Ectodermal cell (in vitro differentiated cells): ENCODE measurements around the gene PIEZO1.

Experiments used
- H3K27ac ChIP-seq: 2 replicates; pipeline ENCODE4 v1.7.0; 2013; ENCODE audit warnings: mild to moderate bottlenecking, low read depth, low read length; ENCODE audit not compliant: insufficient read depth, poor library complexity, severe bottlenecking
- H3K27me3 ChIP-seq: 2 replicates; pipeline ENCODE4 v1.7.0; 2013; ENCODE audit warnings: mild to moderate bottlenecking, low read length; ENCODE audit not compliant: insufficient read depth, control insufficient read depth, poor library complexity, severe bottlenecking
- H3K36me3 ChIP-seq: one replicate; pipeline ENCODE4 v1.7.0; 2013; ENCODE audit warnings: low read length; ENCODE audit not compliant: control insufficient read depth, insufficient read depth
- H3K4me1 ChIP-seq: one replicate; pipeline ENCODE4 v1.7.0; 2013; ENCODE audit warnings: low read length; ENCODE audit not compliant: control insufficient read depth, insufficient read depth
- H3K4me3 ChIP-seq: 2 replicates; pipeline ENCODE4 v1.7.0; 2013; ENCODE audit warnings: low read depth, low read length, control low read depth; ENCODE audit not compliant: insufficient read depth
- H3K9me3 ChIP-seq: 2 replicates; pipeline ENCODE4 v1.7.0; 2013; ENCODE audit warnings: mild to moderate bottlenecking, low read length, moderate library complexity; ENCODE audit not compliant: control insufficient read depth
- WGBS, 2 experiments: methylation state at CpG; one replicate each; pipeline ENCODE4 v1.1.7; 2013; ENCODE audit warnings: missing lambda C conversion rate in 2 of 2; 5-methylcytosine and 5-hydroxymethylcytosine counted together

The PIEZO1 gene

GRCh38 chr16:88718178-88718577 is 66.8 kb downstream of the PIEZO1 start:
- H3K4me1 ChIP-seq, result no peaks in the 10 kb centered on the region
- no peaks in the 10 kb centered on the region for H3K9me3 ChIP-seq
- no peak overlapping the region for H3K4me3 ChIP-seq
- WGBS, 2 experiments, result 93 to 95% methylated on average over 11 of the region's 11 CpGs
- no peak overlapping the region for H3K27ac ChIP-seq
- peaks cover 12% of the 10 kb centered on the region for H3K36me3 ChIP-seq
- H3K27me3 ChIP-seq, result no peaks in the 10 kb centered on the region

GRCh38 chr16:88716601-88717001 is 68.4 kb downstream of the PIEZO1 start:
- 95 to 97% methylated on average over 21 of the region's 21 CpGs for WGBS, 2 experiments
- H3K27me3 ChIP-seq, result no peaks in the 10 kb centered on the region
- no peak overlapping the region for H3K4me3 ChIP-seq
- peaks cover 12% of the 10 kb centered on the region for H3K36me3 ChIP-seq
- H3K4me1 ChIP-seq, result no peaks in the 10 kb centered on the region
- H3K27ac ChIP-seq, result no peak overlapping the region
- H3K9me3 ChIP-seq, result no peaks in the 10 kb centered on the region

- Histone ChIP-seq H3K9me3 (no peaks in the 10 kb centered on the region), H3K4me1 (no peaks in the 10 kb centered on the region), H3K36me3 (peaks cover 12% of the 10 kb centered on the region)
Observed at GRCh38 chr16:88716201-88716600, 68.8 kb downstream of the PIEZO1 start.

GRCh38 chr16:88715312-88716190 is 69.5 kb downstream of the PIEZO1 start:
- no peak overlapping the region for H3K27ac ChIP-seq
- no peaks in the 10 kb centered on the region for H3K9me3 ChIP-seq
- WGBS, 2 experiments, result 94 to 95% methylated on average over 56 to 57 of the region's 57 CpGs
- H3K36me3 ChIP-seq, result peaks cover 12% of the 10 kb centered on the region
- no peak overlapping the region for H3K4me3 ChIP-seq
- no peaks in the 10 kb centered on the region for H3K27me3 ChIP-seq
- no peaks in the 10 kb centered on the region for H3K4me1 ChIP-seq

More at GRCh38 chr16:88716201-88716600, 68.8 kb downstream of the PIEZO1 start:
- Histone ChIP-seq H3K27ac (no peak overlapping the region), H3K4me3 (no peak overlapping the region), H3K27me3 (no peaks in the 10 kb centered on the region)
- WGBS, 2 experiments, result 95 to 97% methylated on average over 15 of the region's 15 CpGs

GRCh38 chr16:88714420-88715302 is 70.4 kb downstream of the PIEZO1 start:
- WGBS, 2 experiments, result 93 to 94% methylated on average over 41 of the region's 42 CpGs
- H3K36me3 ChIP-seq, result peaks cover 12% of the 10 kb centered on the region
- H3K9me3 ChIP-seq, result no peaks in the 10 kb centered on the region
- no peak overlapping the region for H3K27ac ChIP-seq
- no peaks in the 10 kb centered on the region for H3K27me3 ChIP-seq
- no peaks in the 10 kb centered on the region for H3K4me1 ChIP-seq
- no peak overlapping the region for H3K4me3 ChIP-seq

GRCh38 chr16:88713568-88714419 is 71.2 kb downstream of the PIEZO1 start:
- H3K27me3 ChIP-seq, result no peaks in the 10 kb centered on the region
- no peaks in the 10 kb centered on the region for H3K4me1 ChIP-seq
- 91 to 93% methylated on average over 30 of the region's 30 CpGs for WGBS, 2 experiments
- H3K4me3 ChIP-seq, result no peak overlapping the region
- peaks cover 12% of the 10 kb centered on the region for H3K36me3 ChIP-seq
- no peak overlapping the region for H3K27ac ChIP-seq
- H3K9me3 ChIP-seq, result no peaks in the 10 kb centered on the region

- H3K4me1 ChIP-seq, result no peaks in the 10 kb centered on the region
- 89 to 91% methylated on average over 9 to 10 of the region's 15 CpGs for WGBS, 2 experiments
- H3K9me3 ChIP-seq, result no peaks in the 10 kb centered on the region
- H3K36me3 ChIP-seq, result peaks cover 12% of the 10 kb centered on the region
- H3K27ac ChIP-seq, result no peak overlapping the region
- H3K4me3 ChIP-seq, result no peak overlapping the region
- no peaks in the 10 kb centered on the region for H3K27me3 ChIP-seq
Observed at GRCh38 chr16:88713054-88713453, 72.0 kb downstream of the PIEZO1 start.

- H3K9me3 ChIP-seq, result no peaks in the 10 kb centered on the region
Observed at GRCh38 chr16:88712362-88712979, 72.5 kb downstream of the PIEZO1 start.

GRCh38 chr16:88711750-88712340 is 73.2 kb downstream of the PIEZO1 start:
- Histone ChIP-seq H3K9me3 (no peaks in the 10 kb centered on the region), H3K27ac (no peak overlapping the region), H3K36me3 (peaks cover 11% of the 10 kb centered on the region), H3K4me3 (no peak overlapping the region), H3K27me3 (no peaks in the 10 kb centered on the region), H3K4me1 (peaks cover 7% of the 10 kb centered on the region)
- 79 to 81% methylated on average over 17 to 18 of the region's 18 CpGs for whole genome bisulfite sequencing, 2 experiments

More at GRCh38 chr16:88712362-88712979, 72.5 kb downstream of the PIEZO1 start:
- H3K4me3 ChIP-seq, result no peak overlapping the region
- WGBS, 2 experiments, result 88 to 89% methylated on average over 23 to 24 of the region's 25 CpGs
- H3K27me3 ChIP-seq, result no peaks in the 10 kb centered on the region
- peaks cover under 1% of the 10 kb centered on the region for H3K4me1 ChIP-seq
- H3K27ac ChIP-seq, result no peak overlapping the region
- peaks cover 12% of the 10 kb centered on the region for H3K36me3 ChIP-seq
